SHP77 treated with DMSO at 0.1 percent for 48 hours (cell line): Measurements from ENCODE around the gene POR.
"Not testable (repeated sequence)": the region's sequence is repeated elsewhere in the genome, so short reads cannot be mapped to it uniquely, and the experiment has no call there.

Source experiments
- DNase-seq: peaks from one replicate; lab custom pipeline; 2025; lab: John Stamatoyannopoulos, UW

POR gene

DNA sequence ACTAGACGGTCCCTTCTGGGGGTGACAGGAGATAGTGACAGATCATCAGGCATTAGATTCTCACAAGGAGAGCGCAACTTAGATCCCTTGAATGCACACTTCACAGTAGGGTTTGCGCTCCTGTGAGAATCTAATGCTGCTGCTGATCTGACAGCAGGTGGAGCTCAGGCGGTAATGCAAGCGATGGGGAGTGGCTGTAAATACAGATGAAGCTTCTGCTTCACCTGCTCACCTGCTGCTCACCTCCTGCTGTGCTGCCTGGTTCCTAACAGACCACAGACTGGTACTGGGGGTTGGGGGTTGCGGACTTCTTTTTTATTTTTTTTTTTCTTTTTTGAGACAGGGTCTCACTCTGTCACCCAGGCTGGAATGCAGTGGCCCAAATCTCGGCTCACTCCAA, 114.7 kb downstream of the POR start:
- DNase-seq = not testable (repeated sequence)

DNA sequence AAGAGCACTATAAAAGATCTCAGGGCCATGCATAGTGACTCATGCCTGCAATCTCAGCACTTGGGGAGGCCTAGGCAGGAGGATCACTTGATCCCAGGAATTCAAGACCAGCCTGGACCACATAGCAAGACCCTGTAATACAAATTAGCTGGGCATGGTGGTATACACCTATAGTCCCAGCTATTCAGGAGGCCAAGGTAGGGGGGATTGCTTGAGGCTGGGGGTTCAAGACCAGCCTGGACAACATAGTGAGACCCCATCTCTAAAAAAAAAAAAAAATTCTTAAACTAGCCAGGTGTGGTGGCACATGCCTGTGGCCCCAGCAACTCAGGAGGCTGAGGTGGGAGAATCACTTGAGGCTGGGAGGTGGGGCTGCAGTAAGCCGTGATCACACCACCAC, 117.0 kb downstream of the POR start:
- DNase-seq = no peak
